Measurements from ENCODE around the gene ADRA2C.

ADRA2C gene

DNA sequence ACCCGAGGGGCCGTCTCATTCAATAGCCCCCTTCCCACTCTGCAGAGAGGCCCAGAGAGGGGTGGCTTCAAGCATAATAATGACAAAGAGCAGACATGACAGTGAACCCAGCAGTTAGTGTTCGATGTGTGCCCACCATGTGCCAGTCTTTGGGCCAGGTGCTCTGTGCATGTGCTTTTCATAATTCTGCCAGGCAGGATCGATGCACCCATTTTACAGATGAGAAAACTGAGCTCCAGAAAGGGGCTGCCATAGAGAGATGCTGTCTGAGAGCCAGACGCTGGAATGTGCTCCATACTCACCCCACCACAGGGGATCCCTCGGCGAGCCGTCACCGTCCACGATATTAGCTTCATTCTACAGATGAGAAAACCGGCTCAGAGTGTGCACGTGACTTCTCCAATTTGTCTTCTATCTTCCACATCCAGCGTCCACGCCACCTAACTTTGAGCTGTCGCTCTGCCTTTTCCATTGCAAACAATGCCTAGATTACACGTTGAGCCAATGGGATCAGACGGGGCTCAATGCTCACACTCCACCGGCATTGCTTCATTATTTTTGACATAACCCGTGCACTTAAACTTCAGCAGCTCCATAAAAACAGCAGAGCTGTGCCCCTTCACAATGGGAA lies 8.2 kb downstream of the ADRA2C start:
- no peak overlapping the region for H3K27ac ChIP-seq
- no peak for TF ChIP-seq ZFX (IDR thresholded peaks at IDR 0.05)
- TF ChIP-seq, protein P1, sequence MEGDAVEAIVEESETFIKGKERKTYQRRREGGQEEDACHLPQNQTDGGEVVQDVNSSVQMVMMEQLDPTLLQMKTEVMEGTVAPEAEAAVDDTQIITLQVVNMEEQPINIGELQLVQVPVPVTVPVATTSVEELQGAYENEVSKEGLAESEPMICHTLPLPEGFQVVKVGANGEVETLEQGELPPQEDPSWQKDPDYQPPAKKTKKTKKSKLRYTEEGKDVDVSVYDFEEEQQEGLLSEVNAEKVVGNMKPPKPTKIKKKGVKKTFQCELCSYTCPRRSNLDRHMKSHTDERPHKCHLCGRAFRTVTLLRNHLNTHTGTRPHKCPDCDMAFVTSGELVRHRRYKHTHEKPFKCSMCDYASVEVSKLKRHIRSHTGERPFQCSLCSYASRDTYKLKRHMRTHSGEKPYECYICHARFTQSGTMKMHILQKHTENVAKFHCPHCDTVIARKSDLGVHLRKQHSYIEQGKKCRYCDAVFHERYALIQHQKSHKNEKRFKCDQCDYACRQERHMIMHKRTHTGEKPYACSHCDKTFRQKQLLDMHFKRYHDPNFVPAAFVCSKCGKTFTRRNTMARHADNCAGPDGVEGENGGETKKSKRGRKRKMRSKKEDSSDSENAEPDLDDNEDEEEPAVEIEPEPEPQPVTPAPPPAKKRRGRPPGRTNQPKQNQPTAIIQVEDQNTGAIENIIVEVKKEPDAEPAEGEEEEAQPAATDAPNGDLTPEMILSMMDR (conservative IDR thresholded peaks at IDR 0.05): no peak

DNA sequence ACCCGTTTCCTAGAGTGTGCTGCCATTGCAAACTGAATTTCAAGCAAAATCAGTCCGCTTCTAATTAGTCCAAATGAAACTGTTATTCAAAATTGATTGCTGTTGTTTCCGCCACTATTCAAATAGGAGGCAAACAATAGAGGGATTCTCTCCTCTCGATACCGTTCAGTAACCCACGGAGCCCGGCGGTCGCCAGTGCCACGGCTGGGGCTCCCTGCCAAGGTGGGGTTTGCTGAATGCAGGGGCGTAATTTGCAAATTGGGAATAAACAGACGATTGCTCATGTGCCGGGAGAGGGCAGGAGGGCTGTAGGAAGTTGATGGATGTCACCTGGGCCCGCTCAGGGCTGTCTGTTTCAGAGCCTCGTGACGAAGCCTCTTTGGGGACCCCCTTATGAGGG lies 8.8 kb downstream of the ADRA2C start:
- TF ChIP-seq, protein P1 (conservative IDR thresholded peaks at IDR 0.05): no peak
- TF ChIP-seq ZFX (IDR thresholded peaks at IDR 0.05): no peak
- no peak overlapping the region for H3K27ac ChIP-seq

DNA sequence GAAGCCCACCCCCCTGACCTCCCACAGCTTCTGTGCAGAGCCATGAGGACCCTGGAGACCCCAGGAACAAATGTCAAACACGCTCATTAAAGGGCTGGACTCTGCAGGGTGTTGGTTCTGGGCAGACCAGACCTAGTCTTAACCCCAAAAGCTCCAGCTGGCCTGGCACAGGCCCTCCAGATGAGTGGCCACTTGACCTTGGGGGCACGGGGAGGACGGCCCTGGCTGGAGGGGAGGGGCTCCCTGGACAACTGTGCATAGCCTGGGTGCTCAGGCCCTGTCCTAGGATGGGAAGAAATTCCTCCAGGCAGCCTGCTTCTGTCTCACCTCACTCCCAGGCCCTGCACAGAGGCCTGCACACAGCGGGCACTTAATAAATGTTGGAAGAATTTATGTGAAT lies 9.4 kb downstream of the ADRA2C start:
- TF ChIP-seq, protein P1 (conservative IDR thresholded peaks at IDR 0.05): no peak
- no peak overlapping the region for H3K27ac ChIP-seq

DNA sequence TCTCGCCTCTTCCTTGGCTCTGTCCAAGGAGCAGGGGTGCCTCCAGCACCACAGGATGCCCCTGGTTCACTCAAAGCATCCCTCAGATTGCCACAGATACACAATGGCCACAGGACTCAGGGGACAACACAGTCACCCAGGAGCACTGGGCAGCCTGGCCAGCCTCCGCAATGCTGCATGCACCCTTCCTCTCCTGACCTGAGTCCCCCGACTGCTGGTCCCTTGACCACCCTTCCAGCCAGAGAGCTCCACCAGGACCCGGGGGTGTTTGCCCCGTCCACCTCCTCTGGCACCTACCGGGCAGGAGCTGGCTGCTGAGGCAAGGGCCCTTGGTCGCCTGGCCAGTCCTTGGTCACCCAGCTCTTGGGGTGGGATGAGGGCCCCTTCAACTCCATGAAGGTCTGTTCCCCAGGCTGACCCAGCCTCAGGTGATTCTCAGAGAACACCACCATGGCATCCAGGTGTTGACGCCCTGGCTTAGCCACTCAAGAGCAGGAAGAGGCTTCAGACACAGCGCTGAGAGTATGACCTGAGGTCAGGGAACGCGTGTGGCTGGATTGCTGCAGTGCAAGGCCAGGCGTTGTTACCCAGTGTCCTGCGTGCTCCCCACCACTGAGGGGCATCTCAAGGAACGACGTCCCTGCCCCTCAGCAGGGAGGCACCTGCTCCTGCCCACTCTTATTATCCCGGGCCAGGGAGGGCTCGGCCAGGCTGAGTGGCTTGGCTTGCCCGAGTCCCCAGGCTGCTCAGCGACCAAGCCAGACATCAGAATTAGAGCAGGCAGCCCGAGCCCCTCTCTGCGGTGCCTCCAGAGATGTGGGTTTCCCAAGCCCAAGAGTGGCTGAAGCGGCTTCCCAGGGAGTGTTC lies 10.2 kb downstream of the ADRA2C start:
- TF ChIP-seq, protein P1 (conservative IDR thresholded peaks at IDR 0.05): no peak
- TF ChIP-seq ZFX (IDR thresholded peaks at IDR 0.05): no peak

DNA sequence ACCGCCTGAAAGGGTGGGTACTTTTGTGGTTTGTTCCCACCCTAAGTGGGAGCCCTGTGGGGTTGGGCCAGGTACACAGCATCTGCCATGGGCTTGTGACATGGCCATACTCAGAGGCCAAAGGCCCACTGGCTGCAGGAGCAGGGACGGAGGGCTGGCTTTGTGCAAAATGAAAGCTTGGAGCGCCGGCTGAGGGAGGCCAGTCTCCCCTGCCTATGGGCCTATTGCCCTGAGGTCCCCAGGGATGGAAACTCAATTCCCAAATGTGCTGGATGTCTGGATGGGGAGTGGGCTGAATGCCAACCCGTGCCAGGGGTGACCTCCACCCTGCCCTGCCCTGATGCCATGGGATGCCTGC lies 10.8 kb downstream of the ADRA2C start:
- TF ChIP-seq, protein P1 (conservative IDR thresholded peaks at IDR 0.05): no peak

More for the DNA sequence above, 10.2 kb downstream of the ADRA2C start:
- H3K27ac ChIP-seq: no peak overlapping the region

DNA sequence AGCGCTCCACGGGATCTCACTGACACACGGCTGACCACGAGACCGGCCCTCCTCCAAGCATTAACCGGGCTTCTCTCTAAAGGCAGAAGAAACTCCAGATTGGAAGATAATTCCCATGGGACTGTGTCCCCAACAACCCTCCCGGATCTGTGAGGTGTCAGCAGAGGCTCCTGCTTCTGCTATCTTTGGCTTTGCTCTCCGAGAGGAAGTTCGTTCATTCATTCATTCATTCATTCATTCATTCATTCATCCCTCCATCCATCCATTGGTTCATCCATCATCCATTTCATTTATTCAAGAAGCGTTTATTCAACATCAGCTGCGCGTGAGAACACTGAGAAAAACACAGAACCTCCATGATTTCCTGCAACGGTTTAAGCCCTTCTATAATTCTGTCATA lies 11.5 kb downstream of the ADRA2C start:
- no peak for TF ChIP-seq ZFX (IDR thresholded peaks at IDR 0.05)
- TF ChIP-seq, protein P1 (conservative IDR thresholded peaks at IDR 0.05): no peak
- H3K27ac ChIP-seq: no peak overlapping the region

More for the DNA sequence above, 10.8 kb downstream of the ADRA2C start:
- H3K27ac ChIP-seq: no peak overlapping the region

DNA sequence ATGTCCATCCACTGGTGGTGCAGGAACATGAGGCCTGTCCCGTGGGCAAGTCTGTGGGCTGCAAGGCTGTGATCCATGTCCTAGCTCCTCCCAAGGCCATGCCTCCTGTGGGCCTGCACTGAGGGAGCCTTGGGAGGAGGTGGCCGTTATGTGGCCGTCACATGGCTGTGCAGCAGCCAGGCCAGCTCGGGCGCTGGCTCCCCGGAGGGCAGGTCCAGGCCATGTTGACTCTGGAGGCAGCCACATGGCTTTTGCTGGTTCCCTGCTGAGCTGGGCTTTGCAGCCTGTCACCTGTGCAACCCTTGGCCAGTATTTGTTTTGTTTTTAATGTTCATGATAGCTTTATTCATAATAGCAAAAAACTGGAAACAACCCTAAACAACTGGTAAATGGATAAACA lies 13.3 kb downstream of the ADRA2C start:
- no peak for TF ChIP-seq ZFX (IDR thresholded peaks at IDR 0.05)
- TF ChIP-seq, protein P1 (conservative IDR thresholded peaks at IDR 0.05): no peak
- no peak overlapping the region for H3K27ac ChIP-seq
